Ovary (tissue), 9 donors: ENCODE data around the gene KCNAB1. TPM values are rescaled to one million over a fixed set of nuclear protein-coding genes. Genes with fewer than 3 reads are reported as not detected.

Experiments
- DNase-seq, 5 donors: peaks; one replicate each; pipeline ENCODE4 v3.0.0-alpha.2; 2019 to 2020
- H3K27ac ChIP-seq, 2 donors: fragments of 200-600 bp; one replicate each; pipeline versions ENCODE4 v1.5.1 to v1.8.0; 2019 to 2022
- H3K27me3 ChIP-seq: fragments of 200-600 bp; one replicate; pipeline ENCODE4 v1.8.0; 2022
- H3K36me3 ChIP-seq: fragments of 200-600 bp; sonication (generic); one replicate; pipeline ENCODE4 v1.5.1; 2019
- H3K4me1 ChIP-seq: one replicate; pipeline ENCODE4 v1.8.1; 2013; ENCODE audit warnings: mild to moderate bottlenecking, moderate library complexity; ENCODE audit not compliant: insufficient read depth
- H3K4me3 ChIP-seq: fragments of 200-600 bp; sonication (generic); one replicate; pipeline ENCODE4 v1.5.1; 2017
- H3K9me3 ChIP-seq, 2 donors: fragments of 200-600 bp in 1 of 2; sonication (generic) in 1 of 2; one replicate each; pipeline versions ENCODE4 v1.5.1 to v1.8.1; 2013 to 2019; ENCODE audit warnings: mild to moderate bottlenecking in 1 of 2, moderate library complexity in 1 of 2
- EP300 ChIP-seq: sonication (generic); formaldehyde crosslinking; IDR thresholded peaks from one replicate; pipeline ENCODE4 v1.6.1; 2017; ENCODE audit warnings: antibody characterized with exemption
- POLR2A ChIP-seq: fragments of 450-650 bp; IDR thresholded peaks from one replicate; pipeline ENCODE4 v1.6.1; 2017; ENCODE audit warnings: antibody characterized with exemption, mild to moderate bottlenecking, moderate library complexity
- WGBS, 3 donors: extraction: QIAGEN DNeasy Blood & Tissue Kit in 1 of 3; methylation state at CpG; one replicate each; pipeline versions ENCODE4 v1.1.5 to v1.1.7; 2013 to 2017; 5-methylcytosine and 5-hydroxymethylcytosine counted together
- intact Hi-C, 4 donors: fragments of 100-400 bp; cut with DNase I; formaldehyde crosslinking; loops; one replicate each; pipeline versions ENCODE4 v1.11.0 to v1.15.1; 2022 to 2023
- polyA plus RNA-seq, 2 donors: library from polyadenylated mRNA; stranded (reverse); fragments of 200-250 nt in 1 of 2; fragments of 350-450 nt in 1 of 2; fragmentation: Illumina TruSeq in 1 of 2; extraction: RNeasy Lipid Tissue Mini Kit (QIAGEN cat#74804) in 1 of 2; gene quantifications; one replicate each; pipeline ENCODE4 v1.2.3, GENCODE V29; 2013 to 2014
- total RNA-seq, 7 donors: library from RNA; depleted of rRNA in 2 of 7; stranded (reverse); fragments of >200 nt in 2 of 7; fragmentation: NEBNext Ultra II Directional in 3 of 7; extraction: Animal tissue kit (Norgen Biotek cat#: 25700) in 3 of 7; gene quantifications; one replicate each; pipeline versions ENCODE4 v1.1.0 to v1.2.4, GENCODE V29; 2016 to 2023
- TF ChIP-seq, protein P1 (sequence below), 3 donors: fragments of 450-650 bp in 2 of 3; fragments of 200-600 bp in 1 of 3; IDR thresholded peaks; one replicate each; pipeline versions ENCODE4 v1.5.1 to v1.8.0; 2016 to 2022; ENCODE audit warnings: antibody characterized with exemption in 3 of 3, mild to moderate bottlenecking in 1 of 3
- donor health status: DM: no; HTN: no; CAD: no; lungs with moderate emphysema.
- donor health status: DM: no; HTN: no; CAD: no.
- donor health status: Bipolar disorder and iron deficiency.
- donor health status: DM: yes; HTN: yes; CAD: no.
- donor health status: DM: no; HTN: no; CAD: no.
- donor health status: DM: yes; HTN: yes; CAD: no.

Gene KCNAB1
- total and polyA plus RNA-seq, 9 donors = 0.60 to 8.0 (median 2.4) TPM

DNA sequence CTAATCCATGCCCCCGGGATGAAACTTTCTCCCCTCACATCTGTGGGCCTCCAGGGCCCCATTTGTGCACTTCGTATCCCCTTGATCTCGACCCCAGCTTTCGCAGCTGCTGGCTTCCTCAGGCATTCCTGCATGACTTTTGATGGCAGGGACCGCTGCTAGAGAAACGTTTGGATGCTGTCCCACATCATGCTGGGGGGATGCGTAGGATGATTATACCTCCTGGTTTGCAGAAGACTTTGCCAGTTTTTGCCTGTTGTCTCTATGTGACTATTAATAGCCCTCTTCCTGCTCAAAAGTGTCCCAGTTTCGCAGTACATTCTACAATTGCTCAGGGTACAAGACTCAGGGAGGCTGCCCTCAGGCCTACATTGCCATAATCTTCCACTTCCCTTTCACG, 10.4 kb upstream of the KCNAB1 start:
- no peak overlapping the region for H3K4me3 ChIP-seq
- WGBS, 3 donors = 39 to 65% (median 46%) methylated on average over 9 of the region's 9 CpGs
- no peak overlapping the region for H3K27ac ChIP-seq
- H3K9me3 ChIP-seq = no peaks in the 10 kb centered on the region
- H3K4me1 ChIP-seq = peaks cover 3% of the 10 kb centered on the region
- peak in 2 of 5 donors; percentile 17 to 20 for DNase-seq
- intact Hi-C loops = no loop called here
- H3K36me3 ChIP-seq = no peaks in the 10 kb centered on the region
- H3K27me3 ChIP-seq = no peaks in the 10 kb centered on the region
- TF ChIP-seq POLR2A (no peak), EP300 (no peak)
- TF ChIP-seq, protein P1, sequence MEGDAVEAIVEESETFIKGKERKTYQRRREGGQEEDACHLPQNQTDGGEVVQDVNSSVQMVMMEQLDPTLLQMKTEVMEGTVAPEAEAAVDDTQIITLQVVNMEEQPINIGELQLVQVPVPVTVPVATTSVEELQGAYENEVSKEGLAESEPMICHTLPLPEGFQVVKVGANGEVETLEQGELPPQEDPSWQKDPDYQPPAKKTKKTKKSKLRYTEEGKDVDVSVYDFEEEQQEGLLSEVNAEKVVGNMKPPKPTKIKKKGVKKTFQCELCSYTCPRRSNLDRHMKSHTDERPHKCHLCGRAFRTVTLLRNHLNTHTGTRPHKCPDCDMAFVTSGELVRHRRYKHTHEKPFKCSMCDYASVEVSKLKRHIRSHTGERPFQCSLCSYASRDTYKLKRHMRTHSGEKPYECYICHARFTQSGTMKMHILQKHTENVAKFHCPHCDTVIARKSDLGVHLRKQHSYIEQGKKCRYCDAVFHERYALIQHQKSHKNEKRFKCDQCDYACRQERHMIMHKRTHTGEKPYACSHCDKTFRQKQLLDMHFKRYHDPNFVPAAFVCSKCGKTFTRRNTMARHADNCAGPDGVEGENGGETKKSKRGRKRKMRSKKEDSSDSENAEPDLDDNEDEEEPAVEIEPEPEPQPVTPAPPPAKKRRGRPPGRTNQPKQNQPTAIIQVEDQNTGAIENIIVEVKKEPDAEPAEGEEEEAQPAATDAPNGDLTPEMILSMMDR (IDR thresholded peaks at IDR 0.05) = no peak

DNA sequence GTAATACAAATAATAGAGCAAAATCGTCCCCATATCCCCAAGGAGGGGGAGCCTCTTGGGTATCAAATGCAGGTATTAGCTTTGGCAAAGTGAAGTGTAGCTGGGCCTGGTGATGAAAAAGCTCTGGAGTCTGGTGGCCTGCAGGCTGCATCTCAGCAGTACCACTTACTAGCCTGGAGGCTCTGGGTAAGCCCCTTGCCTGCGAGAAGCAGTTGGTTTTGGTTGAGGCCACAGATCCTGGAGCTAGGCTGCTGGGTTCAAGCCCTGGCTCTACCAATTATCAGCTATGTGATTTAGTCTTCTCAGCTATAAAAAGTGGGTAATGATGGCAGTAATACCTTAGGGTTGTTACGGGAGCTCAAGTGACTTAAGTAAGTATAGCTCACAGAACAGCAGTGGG, 6.1 kb downstream of the KCNAB1 start:
- no peak overlapping the region for H3K27ac ChIP-seq
- intact Hi-C loops = no loop called here
- WGBS, 3 donors = 54 to 87% (median 78%) methylated on average over 3 of the region's 3 CpGs
- H3K36me3 ChIP-seq = no peaks in the 10 kb centered on the region
- no peaks in the 10 kb centered on the region for H3K9me3 ChIP-seq
- H3K27me3 ChIP-seq = no peaks in the 10 kb centered on the region
- TF ChIP-seq EP300 (no peak), POLR2A (no peak)
- TF ChIP-seq, protein P1 (IDR thresholded peaks at IDR 0.05) = no peak
- peaks cover 2% of the 10 kb centered on the region for H3K4me1 ChIP-seq
- no peak for DNase-seq
- no peak overlapping the region for H3K4me3 ChIP-seq

DNA sequence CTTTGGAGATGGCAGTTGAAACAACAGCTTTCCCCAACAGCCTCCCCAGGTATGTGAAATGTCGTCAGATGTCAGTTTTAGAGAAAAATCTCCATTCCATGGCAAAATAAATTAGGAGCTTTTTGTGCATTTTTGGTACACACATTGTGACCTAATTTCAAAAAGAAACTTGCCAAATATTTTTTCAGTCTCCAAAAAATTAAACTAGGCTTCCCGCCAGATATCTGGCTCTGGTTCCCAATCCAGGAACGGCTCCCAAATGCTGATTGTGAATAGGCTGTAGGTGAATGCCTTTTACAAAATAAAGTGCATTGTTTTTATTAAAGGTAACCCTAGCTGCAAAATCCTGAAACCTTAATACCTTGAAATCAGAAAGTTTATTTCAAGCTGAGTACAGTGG, 10.9 kb downstream of the KCNAB1 start:
- Histone ChIP-seq H3K27ac (no peak overlapping the region), H3K36me3 (no peaks in the 10 kb centered on the region), H3K4me1 (peaks cover 6% of the 10 kb centered on the region), H3K9me3 (no peaks in the 10 kb centered on the region), H3K27me3 (no peaks in the 10 kb centered on the region), H3K4me3 (no peak overlapping the region)
- intact Hi-C loops = no loop called here
- TF ChIP-seq EP300 (no peak), POLR2A (no peak)
- TF ChIP-seq, protein P1 (IDR thresholded peaks at IDR 0.05) = no peak
- no peak for DNase-seq
- 7 to 20% (median 9%) methylated on average over 3 of the region's 3 CpGs for WGBS, 3 donors

DNA sequence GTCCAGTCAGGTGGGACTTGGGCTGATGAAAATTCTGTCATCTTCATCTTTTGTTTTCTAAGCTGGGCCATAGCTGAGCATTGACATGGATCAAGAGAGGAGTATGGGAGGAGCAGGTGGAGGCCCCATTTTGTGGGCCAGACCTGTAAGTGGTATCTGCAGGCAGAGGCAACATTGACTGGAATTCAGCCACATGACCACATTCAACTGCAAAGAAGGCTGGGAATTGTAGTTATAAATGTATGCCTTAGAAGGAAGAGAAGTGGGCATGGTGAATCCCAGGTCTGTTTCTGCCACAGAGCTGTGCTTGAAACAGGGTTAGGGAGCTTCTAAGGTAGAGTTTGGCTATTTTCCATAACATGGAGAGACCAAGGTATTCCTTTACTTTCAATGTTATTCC, 11.4 kb downstream of the KCNAB1 start:
- intact Hi-C loops = no loop called here
- H3K4me3 ChIP-seq = no peak overlapping the region
- no peak for TF ChIP-seq POLR2A
- TF ChIP-seq EP300 = no peak
- TF ChIP-seq, protein P1 (IDR thresholded peaks at IDR 0.05) = no peak
- H3K27me3 ChIP-seq = no peaks in the 10 kb centered on the region
- no peaks in the 10 kb centered on the region for H3K9me3 ChIP-seq
- no peaks in the 10 kb centered on the region for H3K36me3 ChIP-seq
- no peak for DNase-seq
- peaks cover 6% of the 10 kb centered on the region for H3K4me1 ChIP-seq
- H3K27ac ChIP-seq = no peak overlapping the region

DNA sequence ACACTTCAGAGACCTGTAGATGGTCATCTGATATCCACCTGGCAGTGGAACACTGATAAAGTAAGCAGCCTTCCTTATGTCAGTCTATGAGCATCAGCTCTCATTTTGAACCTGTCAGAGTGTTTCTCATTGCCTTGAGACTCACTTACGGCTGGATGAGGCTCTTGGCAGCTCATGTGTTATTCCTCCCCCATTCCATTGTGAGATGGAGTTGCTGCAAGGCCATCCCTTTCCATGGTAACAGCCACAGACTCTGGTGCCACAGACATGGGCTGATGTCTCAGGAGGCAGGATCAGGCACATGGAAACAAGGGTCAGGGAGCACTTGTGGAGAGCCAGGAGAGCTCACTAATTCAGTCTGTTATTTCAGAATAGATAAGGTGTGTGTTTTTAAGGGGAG, 11.9 kb downstream of the KCNAB1 start:
- no peak overlapping the region for H3K27ac ChIP-seq

More for the DNA sequence above, 11.9 kb downstream of the KCNAB1 start:
- peaks cover 6% of the 10 kb centered on the region for H3K4me1 ChIP-seq
- no peaks in the 10 kb centered on the region for H3K36me3 ChIP-seq
- no peaks in the 10 kb centered on the region for H3K9me3 ChIP-seq
- DNase-seq = no peak
- H3K4me3 ChIP-seq = no peak overlapping the region
- WGBS, 3 donors = 18 to 20% (median 19%) methylated on average over 1 of the region's 1 CpG
- no peaks in the 10 kb centered on the region for H3K27me3 ChIP-seq
- intact Hi-C loops = no loop called here
- TF ChIP-seq POLR2A = no peak
- no peak for TF ChIP-seq EP300
- TF ChIP-seq, protein P1 (IDR thresholded peaks at IDR 0.05) = no peak
